GM23338 (cell line): ENCODE measurements around the gene TNFAIP8L1. TPM values are rescaled to one million over a fixed set of nuclear protein-coding genes. Genes with fewer than 3 reads are reported as not detected.

ENCODE experiments used
- ATAC-seq: fragments of 200-7000 bp; cut with Tn5 transposase; 3 replicates; pipeline ENCODE4 v1.9.1; 2020
- DNase-seq: peaks from one replicate; pipeline ENCODE4 v3.0.0-alpha.2; 2015; ENCODE audit warnings: low spot score
- H2AFZ ChIP-seq: fragments of 200-600 bp; sonication (generic); 2 replicates; pipeline ENCODE4 v1.8.0; 2016; ENCODE audit warnings: antibody characterized with exemption, mild to moderate bottlenecking, moderate library complexity
- H3F3A ChIP-seq: fragments of 200-600 bp; sonication (generic); replicated peaks from 2 replicates; pipeline ENCODE4 v1.8.0; 2017; ENCODE audit warnings: antibody characterized with exemption, mixed run types, low read depth
- H3K27ac ChIP-seq: fragments of 200-600 bp; sonication (generic); 2 replicates; pipeline ENCODE4 v1.6.1; 2016; ENCODE audit warnings: low read depth
- H3K27me3 ChIP-seq: fragments of 200-600 bp; sonication (generic); 2 replicates; pipeline ENCODE4 v1.8.0; 2016; ENCODE audit warnings: mild to moderate bottlenecking, mixed run types, moderate library complexity; ENCODE audit not compliant: insufficient read depth
- H3K36me3 ChIP-seq: fragments of 200-600 bp; sonication (generic); 2 replicates; pipeline ENCODE4 v1.8.0; 2016; ENCODE audit warnings: mild to moderate bottlenecking; ENCODE audit not compliant: insufficient read depth
- H3K4me1 ChIP-seq: fragments of 200-600 bp; sonication (generic); 2 replicates; pipeline ENCODE4 v1.8.0; 2016; ENCODE audit warnings: mild to moderate bottlenecking, moderate library complexity; ENCODE audit not compliant: insufficient read depth
- H3K4me2 ChIP-seq: fragments of 200-600 bp; sonication (generic); 2 replicates; pipeline ENCODE4 v1.7.1; 2017; ENCODE audit warnings: mixed run types
- H3K4me3 ChIP-seq: fragments of 200-600 bp; sonication (generic); 2 replicates; pipeline ENCODE4 v1.6.1; 2016; ENCODE audit warnings: mixed run types
- H3K79me2 ChIP-seq: fragments of 200-600 bp; sonication (generic); replicated peaks from 2 replicates; pipeline ENCODE4 v1.8.0; 2017; ENCODE audit warnings: mild to moderate bottlenecking; ENCODE audit not compliant: insufficient read depth
- H3K9me2 ChIP-seq: fragments of 200-600 bp; sonication (generic); 2 replicates; pipeline ENCODE4 v1.8.0; 2017; ENCODE audit not compliant: insufficient read depth
- H4K20me1 ChIP-seq: fragments of 200-600 bp; sonication (generic); replicated peaks from 2 replicates; pipeline ENCODE4 v1.8.0; 2017; ENCODE audit warnings: mild to moderate bottlenecking; ENCODE audit not compliant: insufficient read depth
- H3K27ac Mint-ChIP-seq: 2 replicates; pipeline ENCODE4 v1.8.0; 2020; ENCODE audit warnings: inconsistent platforms, mild to moderate bottlenecking, moderate library complexity, mixed read lengths
- H3K27me3 Mint-ChIP-seq: 3 replicates; pipeline ENCODE4 v1.8.0; 2022; ENCODE audit warnings: low read depth, mild to moderate bottlenecking, moderate library complexity, mixed read lengths, inconsistent platforms; ENCODE audit not compliant: insufficient read depth, poor library complexity
- H3K36me3 Mint-ChIP-seq: 3 replicates; pipeline ENCODE4 v1.8.0; 2021; ENCODE audit warnings: low read depth, mild to moderate bottlenecking, inconsistent platforms, moderate library complexity, mixed read lengths
- H3K4me1 Mint-ChIP-seq: 3 replicates; pipeline ENCODE4 v1.8.0; 2020; ENCODE audit warnings: mild to moderate bottlenecking, inconsistent platforms, mixed read lengths
- H3K4me3 Mint-ChIP-seq: 3 replicates; pipeline ENCODE4 v1.8.0; 2021; ENCODE audit warnings: moderate library complexity, mild to moderate bottlenecking, inconsistent platforms, mixed read lengths
- H3K9me3 Mint-ChIP-seq: 3 replicates; pipeline ENCODE4 v1.8.0; 2020; ENCODE audit warnings: moderate library complexity, mild to moderate bottlenecking, inconsistent platforms, mixed read lengths
- CREB1 ChIP-seq: fragments of 250-450 bp; sonication (Bioruptor Pico); IDR thresholded peaks from 2 replicates; pipeline ENCODE4 v1.5.0; 2020; ENCODE audit warnings: low read depth, mild to moderate bottlenecking, moderate library complexity
- CTCF ChIP-seq, 2 experiments: fragments of 200-600 bp in 1 of 2; sonication (generic) in 1 of 2; conservative IDR thresholded peaks; 2 replicates each; pipeline versions ENCODE4 v1.5.1 to v1.6.1; 2016 to 2017; ENCODE audit warnings: antibody characterized with exemption in 2 of 2, low read depth in 2 of 2, mild to moderate bottlenecking in 2 of 2, moderate library complexity in 1 of 2
- EZH2phosphoT487 ChIP-seq: fragments of 200-600 bp; sonication (generic); IDR thresholded peaks from one replicate; pipeline ENCODE4 v1.8.1; 2018; ENCODE audit warnings: antibody characterized with exemption; ENCODE audit not compliant: unreplicated experiment
- JUNB ChIP-seq: IDR thresholded peaks from one replicate; pipeline ENCODE4 v1.6.1; 2016; ENCODE audit warnings: antibody characterized with exemption; ENCODE audit not compliant: unreplicated experiment
- STAT1 ChIP-seq: IDR thresholded peaks from one replicate; pipeline ENCODE4 v1.6.1; 2016; ENCODE audit warnings: antibody characterized with exemption; ENCODE audit not compliant: unreplicated experiment
- ZNF114 ChIP-seq: fragments of 250-450 bp; sonication (Bioruptor Pico); IDR thresholded peaks from 2 replicates; pipeline ENCODE4 v1.5.0; 2020; ENCODE audit warnings: mild to moderate bottlenecking, moderate library complexity
- ZNF331 ChIP-seq: fragments of 250-450 bp; sonication (Bioruptor Pico); IDR thresholded peaks from 2 replicates; pipeline ENCODE4 v1.5.0; 2020; ENCODE audit warnings: low read depth, mild to moderate bottlenecking, moderate library complexity
- ZNF462 ChIP-seq: fragments of 250-450 bp; sonication (Bioruptor Pico); IDR thresholded peaks from 2 replicates; pipeline ENCODE4 v1.5.0; 2020; ENCODE audit warnings: mild to moderate bottlenecking, moderate library complexity
- polyA plus RNA-seq: library from polyadenylated mRNA; unstranded; fragments of >200 nt; fragmentation: Nextera tagmentation; extraction: Ambion mirVana; gene quantifications from 2 replicates; pipeline ENCODE4 v1.2.1, GENCODE V29; 2016
- total RNA-seq: library from RNA; depleted of rRNA; stranded (reverse); fragments of >200 nt; shearing (Covaris generic); gene quantifications from 2 replicates; pipeline ENCODE4 v1.2.3, GENCODE V29; 2014

The TNFAIP8L1 gene
- total and polyA plus RNA-seq, 2 experiments from 2014 or later = 2.7 to 4.1 TPM

- TF ChIP-seq ZNF462 (CRISPR knock-in tag) (no peak), JUNB (no peak), CREB1 (CRISPR knock-in tag) (no peak), CTCF (conservative IDR thresholded peaks at IDR 0.05; ENCODE audit: low read depth in 2 of 2) (no peak)
Observed at GRCh38 chr19:4590559-4590958, 48.8 kb upstream of the TNFAIP8L1 start (continued).

GRCh38 chr19:4591320-4591719 lies 48.0 kb upstream of the TNFAIP8L1 start:
- Mint-ChIP-seq H3K36me3 (no peaks in the 10 kb centered on the region), H3K4me3 (no peak overlapping the region; the same call in 2 of the 3 replicates), H3K9me3 (no peaks in the 10 kb centered on the region), H3K4me1 (peaks cover 21% of the 10 kb centered on the region), H3K27me3 (peaks cover 14% of the 10 kb centered on the region), H3K27ac (no peak overlapping the region)
- no peaks in the 10 kb centered on the region for H3K36me3 ChIP-seq
- H3K27me3 ChIP-seq = peaks cover 11% of the 10 kb centered on the region; the same call in 1 of the 2 replicates
- peaks cover 6% of the 10 kb centered on the region; the same call in 1 of the 2 replicates for H3F3A ChIP-seq
- H4K20me1 ChIP-seq = no peaks in the 10 kb centered on the region
- H3K9me2 ChIP-seq = no peaks in the 10 kb centered on the region
- no peak overlapping the region for H3K4me3 ChIP-seq
- H3K4me1 ChIP-seq = no peaks in the 10 kb centered on the region; the same call in 1 of the 2 replicates
- no peak overlapping the region for H2AFZ ChIP-seq
- H3K79me2 ChIP-seq = no peaks in the 10 kb centered on the region
- ATAC-seq = no peak
- H3K27ac ChIP-seq = no peak overlapping the region
- no peak overlapping the region for H3K4me2 ChIP-seq
- DNase-seq = no peak
- TF ChIP-seq STAT1 (no peak), ZNF331 (CRISPR knock-in tag) (no peak), EZH2phosphoT487 (no peak), ZNF462 (CRISPR knock-in tag) (no peak), JUNB (no peak), ZNF114 (CRISPR knock-in tag) (no peak)
